ENCODE measurements around the gene PCBP2. TPM values are rescaled to one million over a fixed set of nuclear protein-coding genes. Genes with fewer than 3 reads are reported as not detected.
"Not testable (repeated sequence)": the region's sequence is repeated elsewhere in the genome, so short reads cannot be mapped to it uniquely, and the experiment has no call there.

PCBP2 gene
- total and polyA plus RNA-seq, 4 donors, result 363 to 697 (median 557) TPM

DNA sequence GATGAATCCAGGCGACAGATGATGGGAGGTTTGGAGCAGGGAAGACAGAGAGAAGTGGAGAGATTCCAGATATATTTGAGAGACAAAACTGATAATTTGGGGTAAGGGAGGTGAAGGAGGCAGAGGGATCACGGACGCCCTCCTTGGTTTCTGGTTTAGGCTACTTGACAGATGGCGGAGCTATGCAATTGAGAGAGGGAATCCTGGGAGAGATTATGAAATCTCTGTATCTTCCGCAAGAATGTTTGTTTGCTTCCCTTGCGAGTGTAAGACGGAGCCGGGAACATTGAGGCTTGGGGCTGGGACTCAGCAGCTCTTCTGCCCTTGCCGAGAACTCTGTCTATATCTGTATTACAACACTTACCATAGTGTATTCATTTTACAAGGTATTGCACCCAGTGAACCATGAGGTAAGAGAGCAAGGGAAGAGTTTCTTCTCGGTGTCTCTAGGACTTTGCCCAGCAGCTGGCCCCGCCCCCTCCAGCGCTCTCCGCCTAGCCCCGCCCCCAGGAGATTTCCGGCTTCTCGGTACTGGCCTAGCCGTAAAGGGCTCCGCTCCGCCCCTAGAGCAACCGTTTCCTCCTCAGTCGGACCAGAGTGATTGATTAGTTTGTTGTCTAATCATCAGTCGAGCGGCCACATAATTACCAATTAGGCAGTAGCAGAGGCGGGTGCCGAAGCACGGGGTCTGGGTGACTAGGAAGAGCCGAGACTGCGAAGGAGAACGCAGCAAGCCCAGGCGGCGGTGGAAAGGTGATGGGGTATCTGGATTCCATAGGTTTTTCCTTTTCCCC is 10.7 kb upstream of the PCBP2 start, which contains the start of gene PRR13:
TSS of gene PRR13 (plus strand) at position 695 of the 794 bp plus-strand sequence. CDS start 981 bp downstream, outside the sequence.
- Histone ChIP-seq H3K9ac (ENCODE audit: insufficient read depth in 1 of 2, low read length in 2 of 2) (peak within 1 kb of the TSS; percentile 53 to 94), H3K27me3 (ENCODE audit: control insufficient read depth in 3 of 3, insufficient read depth in 3 of 3, low read length in 2 of 3) (no peaks in the 10 kb centered on the region), H3K4me1 (ENCODE audit: control insufficient read depth in 5 of 5, insufficient read depth in 5 of 5, low read length in 5 of 5) (peaks cover 4 to 12% (median 4%) of the 10 kb centered on the region in 5 donors), H3K27ac (ENCODE audit: low read depth in 1 of 2, low read length in 1 of 2) (peak within 1 kb of the TSS; percentile 91 to 95), H3K36me3 (ENCODE audit: control insufficient read depth in 4 of 4, insufficient read depth in 4 of 4, low read length in 4 of 4) (peaks cover 0 to 11% (median 3%) of the 10 kb centered on the region in 4 donors), H3K4me3 (peak within 1 kb of the TSS; percentile 83), H3K9me3 (ENCODE audit: control insufficient read depth in 4 of 4, insufficient read depth in 3 of 4, low read length in 3 of 4) (no peaks in the 10 kb centered on the region)
- ATAC-seq (ENCODE audit: insufficient read depth, low FRiP score) (peak; percentile 98), DNase-seq (peak; percentile 99 to 100 (median 99))
- TF ChIP-seq, protein P1, sequence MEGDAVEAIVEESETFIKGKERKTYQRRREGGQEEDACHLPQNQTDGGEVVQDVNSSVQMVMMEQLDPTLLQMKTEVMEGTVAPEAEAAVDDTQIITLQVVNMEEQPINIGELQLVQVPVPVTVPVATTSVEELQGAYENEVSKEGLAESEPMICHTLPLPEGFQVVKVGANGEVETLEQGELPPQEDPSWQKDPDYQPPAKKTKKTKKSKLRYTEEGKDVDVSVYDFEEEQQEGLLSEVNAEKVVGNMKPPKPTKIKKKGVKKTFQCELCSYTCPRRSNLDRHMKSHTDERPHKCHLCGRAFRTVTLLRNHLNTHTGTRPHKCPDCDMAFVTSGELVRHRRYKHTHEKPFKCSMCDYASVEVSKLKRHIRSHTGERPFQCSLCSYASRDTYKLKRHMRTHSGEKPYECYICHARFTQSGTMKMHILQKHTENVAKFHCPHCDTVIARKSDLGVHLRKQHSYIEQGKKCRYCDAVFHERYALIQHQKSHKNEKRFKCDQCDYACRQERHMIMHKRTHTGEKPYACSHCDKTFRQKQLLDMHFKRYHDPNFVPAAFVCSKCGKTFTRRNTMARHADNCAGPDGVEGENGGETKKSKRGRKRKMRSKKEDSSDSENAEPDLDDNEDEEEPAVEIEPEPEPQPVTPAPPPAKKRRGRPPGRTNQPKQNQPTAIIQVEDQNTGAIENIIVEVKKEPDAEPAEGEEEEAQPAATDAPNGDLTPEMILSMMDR (IDR thresholded peaks at IDR 0.05; ENCODE audit: control extremely low read depth, extremely low read depth), result no peak
- 1% methylated on average over 31 of the region's 31 CpGs for WGBS, 2 donors

DNA sequence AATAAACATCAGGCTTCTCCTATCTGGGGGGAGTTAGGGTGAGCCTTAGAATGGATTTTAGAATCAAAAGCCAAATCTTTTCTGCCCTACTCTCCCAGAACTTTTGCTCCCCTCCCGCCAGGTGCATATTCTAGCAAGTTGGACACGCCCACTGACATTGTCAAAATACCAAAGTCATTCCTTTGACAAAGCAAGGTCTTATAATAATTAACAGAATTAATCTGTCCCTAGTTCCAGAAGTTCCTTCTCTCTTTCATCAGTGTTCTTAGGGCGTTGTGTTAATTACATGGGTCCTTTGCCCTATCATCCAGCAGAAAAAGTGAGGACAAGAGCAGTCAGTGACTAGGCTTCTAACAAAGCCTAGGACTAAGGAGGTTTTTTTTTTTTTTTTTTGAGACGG is 7.9 kb upstream of the PCBP2 start:
- TF ChIP-seq, protein P1 (IDR thresholded peaks at IDR 0.05; ENCODE audit: control extremely low read depth, extremely low read depth), result no peak
- peaks cover 4 to 12% (median 4%) of the 10 kb centered on the region in 5 donors for H3K4me1 ChIP-seq (ENCODE audit: control insufficient read depth in 5 of 5, insufficient read depth in 5 of 5, low read length in 5 of 5)
- peaks cover 3 to 16% (median 6%) of the 10 kb centered on the region in 4 donors for H3K36me3 ChIP-seq (ENCODE audit: control insufficient read depth in 4 of 4, insufficient read depth in 4 of 4, low read length in 4 of 4)
- 89 to 92% methylated on average over 4 of the region's 4 CpGs for WGBS, 2 donors
- H3K27ac ChIP-seq (ENCODE audit: low read depth in 1 of 2, low read length in 1 of 2), result no peak overlapping the region
- DNase-seq, result no peak
- no peak overlapping the region for H3K9ac ChIP-seq (ENCODE audit: insufficient read depth in 1 of 2, low read length in 2 of 2)
- no peaks in the 10 kb centered on the region for H3K9me3 ChIP-seq (ENCODE audit: control insufficient read depth in 4 of 4, insufficient read depth in 3 of 4, low read length in 3 of 4)
- ATAC-seq (ENCODE audit: insufficient read depth, low FRiP score), result no peak
- no peaks in the 10 kb centered on the region for H3K27me3 ChIP-seq (ENCODE audit: control insufficient read depth in 3 of 3, insufficient read depth in 3 of 3, low read length in 2 of 3)
- no peak overlapping the region for H3K4me3 ChIP-seq

DNA sequence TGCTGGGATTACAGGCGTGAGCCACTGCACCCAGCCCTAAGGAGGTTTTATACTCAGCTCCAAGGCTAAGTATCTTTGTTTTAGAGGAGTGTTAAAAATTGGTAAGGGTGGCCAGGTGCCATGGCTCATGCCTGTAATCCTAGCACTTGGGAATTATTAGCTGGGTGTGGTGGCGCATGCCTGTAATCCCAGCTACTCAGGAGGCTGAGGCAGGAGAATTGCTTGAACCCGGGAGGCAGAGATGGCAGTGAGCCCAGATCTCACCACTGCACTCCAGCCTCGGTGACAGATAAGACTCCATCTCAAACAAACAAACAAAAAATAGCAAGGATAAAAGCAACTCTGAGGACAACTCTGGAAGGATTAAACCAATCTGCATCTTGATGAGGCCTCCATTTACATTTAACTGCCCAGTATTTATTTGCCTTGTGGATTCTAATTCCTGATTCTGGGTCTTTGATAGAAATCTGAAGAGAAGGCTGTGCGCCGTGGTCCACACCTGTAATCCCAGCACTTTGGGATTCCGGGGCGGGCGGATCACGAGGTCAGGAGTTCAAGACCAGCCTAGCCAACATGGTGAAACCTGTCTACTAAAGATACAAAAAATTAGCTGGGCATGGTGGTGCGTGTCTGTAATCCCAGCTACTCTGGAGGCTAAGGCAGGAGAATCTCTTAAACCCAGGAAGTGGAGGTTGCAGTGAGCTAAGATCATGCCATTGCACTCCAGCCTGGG is 7.1 kb upstream of the PCBP2 start:
- H3K36me3 ChIP-seq (ENCODE audit: control insufficient read depth in 4 of 4, insufficient read depth in 4 of 4, low read length in 4 of 4), result peaks cover 3 to 16% (median 6%) of the 10 kb centered on the region in 4 donors
- not testable (repeated sequence) for H3K9me3 ChIP-seq (ENCODE audit: control insufficient read depth in 4 of 4, insufficient read depth in 3 of 4, low read length in 3 of 4); DNase-seq; H3K27me3 ChIP-seq (ENCODE audit: control insufficient read depth in 3 of 3, insufficient read depth in 3 of 3, low read length in 2 of 3); H3K4me3 ChIP-seq; H3K9ac ChIP-seq (ENCODE audit: insufficient read depth in 1 of 2, low read length in 2 of 2); ATAC-seq (ENCODE audit: insufficient read depth, low FRiP score)
- H3K27ac ChIP-seq (ENCODE audit: low read depth in 1 of 2, low read length in 1 of 2), result peak overlapping the region in 1 of 2 donors; percentile 22
- peaks cover 4 to 12% (median 4%) of the 10 kb centered on the region in 5 donors for H3K4me1 ChIP-seq (ENCODE audit: control insufficient read depth in 5 of 5, insufficient read depth in 5 of 5, low read length in 5 of 5)
- WGBS, 2 donors, result 86 to 94% methylated on average over 11 of the region's 11 CpGs

DNA sequence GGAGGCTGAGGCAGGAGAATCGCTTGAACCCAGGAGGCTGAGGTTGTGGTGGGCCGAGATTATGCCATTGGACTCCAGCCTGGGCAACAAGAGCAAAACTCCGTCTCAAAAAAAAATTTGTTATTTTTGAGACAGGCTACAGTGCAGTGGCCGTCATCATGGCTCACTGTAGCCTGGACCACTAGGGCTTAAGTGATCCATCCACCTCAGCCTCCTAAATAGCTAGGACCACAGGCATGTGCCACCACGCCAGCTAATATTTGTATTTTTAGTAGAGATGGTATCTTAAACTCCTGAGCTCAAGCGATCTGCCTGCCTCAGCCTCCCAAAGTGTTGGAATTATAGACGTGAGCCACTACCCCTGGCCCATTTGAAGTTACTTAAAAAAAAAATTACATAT is 966 bp upstream of the PCBP2 start:
- Histone ChIP-seq H3K36me3 (ENCODE audit: control insufficient read depth in 4 of 4, insufficient read depth in 4 of 4, low read length in 4 of 4) (peaks cover 13 to 22% (median 17%) of the 10 kb centered on the region in 4 donors), H3K4me1 (ENCODE audit: control insufficient read depth in 5 of 5, insufficient read depth in 5 of 5, low read length in 5 of 5) (peaks cover 0 to 17% (median 12%) of the 10 kb centered on the region in 5 donors), H3K9me3 (ENCODE audit: control insufficient read depth in 4 of 4, insufficient read depth in 3 of 4, low read length in 3 of 4) (no peaks in the 10 kb centered on the region), H3K9ac (ENCODE audit: insufficient read depth in 1 of 2, low read length in 2 of 2) (no peak overlapping the region), H3K4me3 (no peak overlapping the region), H3K27ac (ENCODE audit: low read depth in 1 of 2, low read length in 1 of 2) (no peak overlapping the region), H3K27me3 (ENCODE audit: control insufficient read depth in 3 of 3, insufficient read depth in 3 of 3, low read length in 2 of 3) (no peaks in the 10 kb centered on the region)
- DNase-seq (no peak), ATAC-seq (ENCODE audit: insufficient read depth, low FRiP score) (no peak)
- WGBS, 2 donors, result 93 to 96% methylated on average over 7 of the region's 7 CpGs
- TF ChIP-seq, protein P1 (IDR thresholded peaks at IDR 0.05; ENCODE audit: control extremely low read depth, extremely low read depth), result no peak

Data from lung (tissue), 12 donors.